Measurements from ENCODE around the gene STARD7. TPM values are rescaled to one million over a fixed set of nuclear protein-coding genes. Genes with fewer than 3 reads are reported as not detected.

STARD7 gene
- total and polyA plus RNA-seq, 10 of the 15 experiments (the other 5 are each of a cell fraction or from before 2014, with no cell fraction given): 85.4 to 237 (median 153) TPM

DNA sequence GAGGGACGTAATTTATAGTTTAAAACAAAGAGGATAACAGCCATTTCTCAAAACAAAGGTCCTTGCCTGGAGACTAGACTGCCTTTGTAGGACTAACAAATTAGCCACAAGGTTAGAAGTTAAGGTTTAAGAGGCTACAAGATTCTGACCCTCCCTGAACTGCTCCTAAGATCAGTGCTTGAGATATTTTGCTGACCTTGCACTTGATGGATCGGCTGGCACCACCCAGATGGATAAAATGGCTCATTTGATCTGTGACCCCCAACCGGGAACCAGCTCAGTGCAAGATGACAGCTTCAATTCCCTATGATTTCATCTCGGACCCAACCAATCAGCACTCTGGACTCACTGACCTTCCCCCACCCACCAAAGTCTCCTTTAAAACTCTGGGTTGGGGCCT is 3.7 kb upstream of the STARD7 start:
- WGBS (ENCODE audit: insufficient coverage, insufficient replicate concordance, low lambda C conversion rate, missing lambda C conversion rate): 93% methylated on average over 4 of the region's 4 CpGs
- TSS peak; percentile 10 for BruUV-seq (replicated peaks)
- Histone ChIP-seq H3K9ac (ENCODE audit: control insufficient read depth, insufficient read depth, low read length) (no peak overlapping the region), H4K20me1 (ENCODE audit: control insufficient read depth, insufficient read depth) (0 out of 2 replicates have a peak, but pooled peaks cover 3% of the 10 kb centered on the region), H3K79me2 (ENCODE audit: control insufficient read depth, insufficient read depth, low read length) (peaks cover 28% of the 10 kb centered on the region), H3K4me1 (ENCODE audit: control insufficient read depth, insufficient read depth, low read length) (peaks cover 22% of the 10 kb centered on the region), H3K36me3 (ENCODE audit: control insufficient read depth in 2 of 2, insufficient read depth in 2 of 2, low read length in 1 of 2) (no peaks in the 10 kb centered on the region), H3K4me3 (no peak overlapping the region), H3K27me3 (replicated peaks in 1 of 2; ENCODE audit: control insufficient read depth in 2 of 2, insufficient read depth in 2 of 2, low read length in 1 of 2) (no peaks in the 10 kb centered on the region), H2AFZ (ENCODE audit: control insufficient read depth, low read depth, low read length) (no peak overlapping the region), H3K9me3 (replicated peaks; ENCODE audit: control insufficient read depth, insufficient read depth, low read length) (no peaks in the 10 kb centered on the region), H3K4me2 (ENCODE audit: control insufficient read depth, insufficient read depth) (no peak overlapping the region), H3K27ac (ENCODE audit: control insufficient read depth, insufficient read depth) (no peak overlapping the region)
- in situ Hi-C loops (cut with MboI): no loop called here
- DNase-seq (ENCODE audit: low read depth, low spot score): no peak
- CTCF ChIA-PET: no interaction called here
- intact Hi-C loops (cut with micrococcal nuclease; ENCODE audit: unreplicated experiment): no loop called here
- SMC1A ChIA-PET (ENCODE audit: uncharacterized antibody, unreplicated experiment): interaction anchor here (2.2 kb wide), 1 partner anchor 22 kb away, joined by 7 read pairs; no protein-coding TSS in a partner anchor
- no peak for TF ChIP-seq HSF1 (IDR thresholded peaks at IDR 0.05; ENCODE audit: low read depth, low read length)
- TF ChIP-seq MXI1 (IDR thresholded peaks at IDR 0.05; ENCODE audit: low read depth, low read length): no peak
- no peak for TF ChIP-seq SP1 (IDR thresholded peaks at IDR 0.05; ENCODE audit: low read depth, low read length)
- TF ChIP-seq GATAD2B (conservative IDR thresholded peaks at IDR 0.05; ENCODE audit: low read depth): no peak
- TF ChIP-seq PRDM15 (CRISPR knock-in tag; IDR thresholded peaks at IDR 0.05): no peak
- TF ChIP-seq STAT3 (IDR thresholded peaks at IDR 0.05; ENCODE audit: low read depth, low read length): no peak
- no peak for TF ChIP-seq MTA2 (IDR thresholded peaks at IDR 0.05; ENCODE audit: low read depth)
- TF ChIP-seq SMARCA5 (IDR thresholded peaks at IDR 0.05): no peak
- no peak for TF ChIP-seq PAX8 (IDR thresholded peaks at IDR 0.05)
- no peak for TF ChIP-seq ZZZ3 (IDR thresholded peaks at IDR 0.05; ENCODE audit: control insufficient read depth, insufficient read length, low read depth)
- no peak for TF ChIP-seq ETV6 (conservative IDR thresholded peaks at IDR 0.05 in 1 of 2, IDR thresholded peaks at IDR 0.05 in 1 of 2; ENCODE audit: borderline replicate concordance in 1 of 2, low read depth in 1 of 2)
- RAD21 ChIA-PET (ENCODE audit: unreplicated experiment): no interaction called here
- no peak for FAIRE-seq
- POLR2A ChIA-PET: interaction anchor here (0.5 to 0.6 kb wide), 2 partner anchors 55 to 100 kb away, joined by 4 read pairs; no protein-coding TSS in a partner anchor
- ATAC-seq: no peak

All from GM12878 (cell line).